K562 (cell line): ENCODE data around the gene TBC1D32. TPM values are rescaled to one million over a fixed set of nuclear protein-coding genes. Genes with fewer than 3 reads are reported as not detected.

Experiments
- ATAC-seq: fragments of 200-7000 bp; cut with Tn5 transposase; 3 replicates; pipeline ENCODE4 v1.9.1; 2020; ENCODE audit warnings: moderate library complexity
- BruUV-seq: library from RNA; stranded (reverse); fragments of 400-500 nt; replicated peaks from 2 replicates; lab custom pipeline; 2021; lab: Mats Ljungman, UMichigan
- CTCF ChIA-PET: fragments of 300-600 bp; formaldehyde crosslinking; extraction: SDS; loops from one replicate; lab custom pipeline; 2021; ENCODE audit warnings: low intra/inter-chr PET ratio; lab: Yijun Ruan, JAX
- POLR2A ChIA-PET: fragments of 300-600, 350-650 bp; sonication (Branson Sonifier 250); formaldehyde crosslinking; extraction: SDS; loops from one replicate; lab custom pipeline; 2021; ENCODE audit warnings: antibody characterized with exemption, inconsistent platforms; lab: Yijun Ruan, JAX
- DNase-seq, 4 experiments: peaks; one replicate each; pipeline versions ENCODE4 v3.0.0 to v3.0.0-alpha.2; 2011 to 2018; ENCODE audit warnings: low spot score in 3 of 4, mixed read lengths in 3 of 4; ENCODE audit errors: extremely low read depth in 1 of 4
- FAIRE-seq: peaks from 2 replicates; lab custom pipeline; 2011; peaks lifted over from hg19 to GRCh38; lab: Jason Lieb, UNC
- H2AFZ ChIP-seq: 2 replicates; pipeline ENCODE4 v1.6.0; 2011; ENCODE audit warnings: low read depth, low read length, control low read depth, inconsistent platforms
- H3K27ac ChIP-seq: fragments of 200-600 bp; 3 replicates; pipeline ENCODE4 v1.8.0; 2011; ENCODE audit warnings: low read depth, mild to moderate bottlenecking, control low read depth, inconsistent platforms, low read length, moderate library complexity, mixed read lengths; ENCODE audit errors: extremely low read depth
- H3K27me3 ChIP-seq, 2 experiments: fragments of 300-600 bp in 1 of 2; 2 replicates in 1 of 2; 3 replicates in 1 of 2; pipeline versions ENCODE4 v1.6.0 to v1.8.0; 2011; ENCODE audit warnings: inconsistent platforms in 2 of 2, low read length in 2 of 2, mild to moderate bottlenecking in 1 of 2, mixed read lengths in 1 of 2, moderate library complexity in 1 of 2; ENCODE audit not compliant: control insufficient read depth in 2 of 2, insufficient read depth in 2 of 2
- H3K36me3 ChIP-seq: fragments of 300-600 bp; 3 replicates; pipeline ENCODE4 v1.8.0; 2011; ENCODE audit warnings: mild to moderate bottlenecking, low read length, inconsistent platforms; ENCODE audit not compliant: control insufficient read depth, insufficient read depth
- H3K4me1 ChIP-seq, 2 experiments: fragments of 200-600 bp in 1 of 2; replicated peaks in 1 of 2; 2 replicates in 1 of 2; 3 replicates in 1 of 2; pipeline versions ENCODE4 v1.5.1 to v1.8.0; 2011; ENCODE audit warnings: inconsistent platforms in 2 of 2, low read length in 2 of 2, mild to moderate bottlenecking in 1 of 2, mixed read lengths in 1 of 2, moderate library complexity in 1 of 2; ENCODE audit not compliant: control insufficient read depth in 2 of 2, insufficient read depth in 2 of 2
- H3K4me2 ChIP-seq: 2 replicates; pipeline ENCODE4 v1.6.1; 2011; ENCODE audit warnings: low read length, control low read depth, inconsistent platforms, mixed read lengths; ENCODE audit not compliant: insufficient read depth
- H3K4me3 ChIP-seq: fragments of 200-600 bp; sonication (generic), shearing (Covaris generic); 2 replicates; pipeline ENCODE4 v1.5.1; 2016; ENCODE audit warnings: control low read depth, inconsistent platforms
- H3K79me2 ChIP-seq: fragments of 200-600 bp; 3 replicates; pipeline ENCODE4 v1.8.0; 2011; ENCODE audit warnings: low read length, inconsistent platforms; ENCODE audit not compliant: control insufficient read depth, insufficient read depth
- H3K9ac ChIP-seq, 2 experiments: 2 replicates each; pipeline versions ENCODE4 v1.6.0 to v1.6.1; 2011; ENCODE audit warnings: low read depth in 2 of 2, low read length in 2 of 2, control low read depth in 1 of 2, inconsistent platforms in 1 of 2, mild to moderate bottlenecking in 1 of 2, mixed read lengths in 1 of 2; ENCODE audit not compliant: insufficient read depth in 1 of 2
- H3K9me1 ChIP-seq: one replicate; pipeline ENCODE4 v1.6.0; 2011; ENCODE audit warnings: inconsistent platforms, mild to moderate bottlenecking, low read length, moderate library complexity; ENCODE audit not compliant: control insufficient read depth, insufficient read depth
- H3K9me3 ChIP-seq: replicated peaks from 2 replicates; pipeline ENCODE4 v1.5.1; 2011; ENCODE audit warnings: low read depth, low read length, inconsistent platforms; ENCODE audit not compliant: control insufficient read depth, insufficient read depth
- H4K20me1 ChIP-seq: replicated peaks from 2 replicates; pipeline ENCODE4 v1.6.1; 2011; ENCODE audit warnings: low read length, inconsistent platforms, mixed read lengths; ENCODE audit not compliant: control insufficient read depth, insufficient read depth
- DACH1 ChIP-seq: fragments of 450-650 bp; IDR thresholded peaks from 2 replicates; pipeline ENCODE4 v1.6.1; 2018; ENCODE audit not compliant: partially characterized antibody
- FOXK1 ChIP-seq: sonication (generic); formaldehyde crosslinking; IDR thresholded peaks from 2 replicates; pipeline ENCODE4 v1.8.0; 2022; ENCODE audit warnings: missing genetic modification reagents, mild to moderate bottlenecking, borderline replicate concordance
- GABPB1 ChIP-seq: sonication (generic); formaldehyde crosslinking; IDR thresholded peaks from 2 replicates; pipeline ENCODE4 v1.8.0; 2022; ENCODE audit warnings: mild to moderate bottlenecking, missing genetic modification reagents
- HDAC1 ChIP-seq, 2 experiments: fragments of 450-650 bp; IDR thresholded peaks; 2 replicates each; pipeline ENCODE4 v1.6.1; 2016 to 2017; ENCODE audit warnings: inconsistent platforms in 1 of 2, mild to moderate bottlenecking in 1 of 2, moderate library complexity in 1 of 2
- ILF3 ChIP-seq: fragments of 450-650 bp; IDR thresholded peaks from 2 replicates; pipeline ENCODE4 v1.6.1; 2018; ENCODE audit warnings: antibody characterized with exemption, mild to moderate bottlenecking, moderate library complexity, borderline replicate concordance
- NR2C1 ChIP-seq, 2 experiments: fragments of 450-650 bp; IDR thresholded peaks; 2 replicates each; pipeline ENCODE4 v1.6.1; 2017; ENCODE audit warnings: mild to moderate bottlenecking in 2 of 2, antibody characterized with exemption in 1 of 2, inconsistent platforms in 1 of 2, missing compliant biosample characterization in 1 of 2, missing genetic modification characterization in 1 of 2
- TBL1XR1 ChIP-seq, 2 experiments: IDR thresholded peaks; 2 replicates each; pipeline ENCODE4 v1.6.1; 2012; ENCODE audit warnings: improper control_type of control experiment in 2 of 2, low read length in 2 of 2, mild to moderate bottlenecking in 1 of 2
- TRIM25 ChIP-seq: fragments of 450-650 bp; IDR thresholded peaks from 2 replicates; pipeline ENCODE4 v1.7.0; 2016; ENCODE audit warnings: borderline replicate concordance
- ZNF217 ChIP-seq: sonication (generic); formaldehyde crosslinking; IDR thresholded peaks from 2 replicates; pipeline ENCODE4 v1.8.0; 2022; ENCODE audit warnings: mild to moderate bottlenecking, missing genetic modification reagents
- in situ Hi-C: fragments of 300-500 bp; cut with MboI; formaldehyde crosslinking; loops from 4 replicates; pipeline ENCODE4 v1.15.0; 2018; ENCODE audit warnings: inconsistent platforms, mixed read lengths
- intact Hi-C: fragments of 100-400 bp; cut with micrococcal nuclease; formaldehyde crosslinking; loops from 2 replicates; pipeline ENCODE4 v1.14.2; 2022
- polyA plus RNA-seq, 8 experiments: library from polyadenylated mRNA; depleted of rRNA in 4 of 8; stranded (reverse) in 5 of 8; unstranded in 3 of 8; fragments of >200 nt; fragmentation: Nextera tagmentation in 2 of 8; fragmentation: Illumina TruSeq in 1 of 8; extraction: Ambion mirVana in 2 of 8; extraction: Trizol in 1 of 8; gene quantifications; 2 replicates each; pipeline versions ENCODE4 v1.2.1 to v1.2.3, GENCODE V29; 2011 to 2014; ENCODE audit warnings: inconsistent platforms in 1 of 8, missing spikeins in 1 of 8
- total RNA-seq, 7 experiments: library from RNA; depleted of rRNA in 6 of 7; stranded (reverse); fragments of >200 nt in 6 of 7; fragmentation: Illumina TruSeq in 2 of 7; extraction: Trizol in 2 of 7; gene quantifications; 2 replicates each; pipeline versions ENCODE4 v1.2.1 to v1.2.3, GENCODE V29; 2011 to 2021; ENCODE audit warnings: low replicate concordance in 1 of 7
- TF ChIP-seq, protein P1 (sequence below): fragments of 250-450 bp; sonication (Bioruptor Pico); IDR thresholded peaks from 2 replicates; pipeline ENCODE4 v1.4.0; 2020; ENCODE audit warnings: mild to moderate bottlenecking, moderate library complexity, borderline replicate concordance

The TBC1D32 gene
- total and polyA plus RNA-seq, 9 of the 15 experiments (the other 6 are each of a cell fraction or from before 2014, with no cell fraction given), result 2.5 to 9.6 (median 3.9) TPM

DNA sequence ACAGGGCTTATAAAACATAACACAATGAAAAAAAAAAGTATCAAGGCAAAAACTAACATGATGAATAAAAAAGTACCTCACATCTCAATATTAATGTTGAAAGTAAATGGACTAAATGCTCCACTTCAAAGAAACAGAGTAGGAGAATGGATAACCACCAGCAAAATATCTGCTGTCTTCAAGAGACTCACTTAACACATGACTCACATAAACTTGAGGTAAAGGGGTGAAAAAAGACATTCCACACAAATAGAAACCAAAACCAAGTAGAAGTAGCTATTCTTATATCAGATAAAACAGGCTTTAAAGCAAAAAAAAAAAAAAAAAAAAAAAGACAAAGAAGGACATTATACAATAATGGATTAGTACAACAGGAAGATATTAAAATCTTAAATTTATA is 86.9 kb downstream of the TBC1D32 start:
- Histone ChIP-seq H3K4me2 (no peak overlapping the region), H4K20me1 (no peaks in the 10 kb centered on the region), H3K27me3 (no peaks in the 10 kb centered on the region), H3K36me3 (no peaks in the 10 kb centered on the region), H3K4me1 (no peaks in the 10 kb centered on the region), H3K9me1 (peaks cover 2% of the 10 kb centered on the region), H3K9ac (no peak overlapping the region), H3K9me3 (no peaks in the 10 kb centered on the region; the same call in 1 of the 2 replicates), H2AFZ (no peak overlapping the region), H3K27ac (no peak overlapping the region), H3K79me2 (no peaks in the 10 kb centered on the region), H3K4me3 (no peak overlapping the region)
- ATAC-seq (no peak), FAIRE-seq (no peak), DNase-seq (no peak)
- CTCF ChIA-PET, result no interaction called here
- POLR2A ChIA-PET, result no interaction called here
- intact Hi-C loops (no loop called here), in situ Hi-C loops (no loop called here)
- no TSS peak for BruUV-seq
- TF ChIP-seq DACH1 (no peak), NR2C1 (IDR thresholded peaks at IDR 0.05) (no peak), NR2C1 (tag; IDR thresholded peaks at IDR 0.05) (no peak), ZNF217 (no peak), HDAC1 (IDR thresholded peaks at IDR 0.05) (no peak), GABPB1 (CRISPR knock-in tag) (no peak), TRIM25 (no peak), FOXK1 (CRISPR knock-in tag) (no peak), TBL1XR1 (IDR thresholded peaks at IDR 0.05; ENCODE audit: low read length in 2 of 2) (no peak), ILF3 (no peak)
- TF ChIP-seq, protein P1, sequence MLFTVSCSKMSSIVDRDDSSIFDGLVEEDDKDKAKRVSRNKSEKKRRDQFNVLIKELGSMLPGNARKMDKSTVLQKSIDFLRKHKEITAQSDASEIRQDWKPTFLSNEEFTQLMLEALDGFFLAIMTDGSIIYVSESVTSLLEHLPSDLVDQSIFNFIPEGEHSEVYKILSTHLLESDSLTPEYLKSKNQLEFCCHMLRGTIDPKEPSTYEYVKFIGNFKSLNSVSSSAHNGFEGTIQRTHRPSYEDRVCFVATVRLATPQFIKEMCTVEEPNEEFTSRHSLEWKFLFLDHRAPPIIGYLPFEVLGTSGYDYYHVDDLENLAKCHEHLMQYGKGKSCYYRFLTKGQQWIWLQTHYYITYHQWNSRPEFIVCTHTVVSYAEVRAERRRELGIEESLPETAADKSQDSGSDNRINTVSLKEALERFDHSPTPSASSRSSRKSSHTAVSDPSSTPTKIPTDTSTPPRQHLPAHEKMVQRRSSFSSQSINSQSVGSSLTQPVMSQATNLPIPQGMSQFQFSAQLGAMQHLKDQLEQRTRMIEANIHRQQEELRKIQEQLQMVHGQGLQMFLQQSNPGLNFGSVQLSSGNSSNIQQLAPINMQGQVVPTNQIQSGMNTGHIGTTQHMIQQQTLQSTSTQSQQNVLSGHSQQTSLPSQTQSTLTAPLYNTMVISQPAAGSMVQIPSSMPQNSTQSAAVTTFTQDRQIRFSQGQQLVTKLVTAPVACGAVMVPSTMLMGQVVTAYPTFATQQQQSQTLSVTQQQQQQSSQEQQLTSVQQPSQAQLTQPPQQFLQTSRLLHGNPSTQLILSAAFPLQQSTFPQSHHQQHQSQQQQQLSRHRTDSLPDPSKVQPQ (CRISPR knock-in tag), result no peak
